ENCODE data around the gene ZDHHC17. TPM values are rescaled to one million over a fixed set of nuclear protein-coding genes. Genes with fewer than 3 reads are reported as not detected.

Gene ZDHHC17
- total RNA-seq, 1 donor: 33.3 TPM

DNA sequence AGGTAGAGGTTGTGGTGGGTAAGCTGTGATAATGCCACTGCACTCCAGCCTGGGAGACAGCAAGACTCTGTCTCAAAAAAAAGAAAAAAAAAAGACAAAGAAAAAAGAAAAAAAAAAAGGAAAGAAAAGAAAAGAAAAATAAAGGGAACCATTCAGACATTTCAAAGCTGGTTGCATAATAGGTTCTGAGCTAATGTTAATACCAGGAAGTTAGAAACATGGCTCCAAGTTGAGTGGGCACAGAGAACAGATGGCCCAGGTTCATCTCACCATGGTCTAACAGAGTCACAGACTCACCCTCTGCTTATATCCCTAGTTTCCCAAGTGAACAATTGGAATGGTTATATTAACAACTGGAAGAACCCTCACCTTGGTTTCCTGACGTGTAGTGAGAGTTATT, 17.4 kb upstream of the ZDHHC17 start:
- DNase-seq (ENCODE audit: low read depth): no peak
- TF ChIP-seq, protein P1, sequence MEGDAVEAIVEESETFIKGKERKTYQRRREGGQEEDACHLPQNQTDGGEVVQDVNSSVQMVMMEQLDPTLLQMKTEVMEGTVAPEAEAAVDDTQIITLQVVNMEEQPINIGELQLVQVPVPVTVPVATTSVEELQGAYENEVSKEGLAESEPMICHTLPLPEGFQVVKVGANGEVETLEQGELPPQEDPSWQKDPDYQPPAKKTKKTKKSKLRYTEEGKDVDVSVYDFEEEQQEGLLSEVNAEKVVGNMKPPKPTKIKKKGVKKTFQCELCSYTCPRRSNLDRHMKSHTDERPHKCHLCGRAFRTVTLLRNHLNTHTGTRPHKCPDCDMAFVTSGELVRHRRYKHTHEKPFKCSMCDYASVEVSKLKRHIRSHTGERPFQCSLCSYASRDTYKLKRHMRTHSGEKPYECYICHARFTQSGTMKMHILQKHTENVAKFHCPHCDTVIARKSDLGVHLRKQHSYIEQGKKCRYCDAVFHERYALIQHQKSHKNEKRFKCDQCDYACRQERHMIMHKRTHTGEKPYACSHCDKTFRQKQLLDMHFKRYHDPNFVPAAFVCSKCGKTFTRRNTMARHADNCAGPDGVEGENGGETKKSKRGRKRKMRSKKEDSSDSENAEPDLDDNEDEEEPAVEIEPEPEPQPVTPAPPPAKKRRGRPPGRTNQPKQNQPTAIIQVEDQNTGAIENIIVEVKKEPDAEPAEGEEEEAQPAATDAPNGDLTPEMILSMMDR (IDR thresholded peaks at IDR 0.05; ENCODE audit: insufficient read depth, low read length): no peak
- no peak overlapping the region for H3K4me3 ChIP-seq (ENCODE audit: low read depth, low read length)

DNA sequence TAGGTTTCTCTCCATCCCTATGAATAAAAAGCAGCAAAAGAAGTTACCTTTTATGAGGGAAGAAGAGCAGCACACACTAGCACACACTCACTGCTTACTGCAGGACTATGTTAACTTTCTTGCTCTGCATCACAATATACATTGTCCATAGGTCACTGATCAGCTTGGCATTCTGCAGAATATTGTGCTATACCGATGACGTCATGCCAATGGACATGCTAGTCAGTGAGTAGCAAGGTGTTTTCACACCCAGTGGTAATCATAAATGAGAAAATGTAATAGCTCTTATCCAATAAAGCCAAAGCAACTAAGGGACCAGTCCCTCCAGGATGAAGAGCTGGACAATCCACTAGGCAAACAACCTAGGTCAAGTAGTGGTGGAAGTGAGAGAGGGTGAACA, 16.7 kb upstream of the ZDHHC17 start:
- no peak for DNase-seq (ENCODE audit: low read depth)
- TF ChIP-seq, protein P1 (IDR thresholded peaks at IDR 0.05; ENCODE audit: insufficient read depth, low read length): no peak
- no peak overlapping the region for H3K4me3 ChIP-seq (ENCODE audit: low read depth, low read length)

DNA sequence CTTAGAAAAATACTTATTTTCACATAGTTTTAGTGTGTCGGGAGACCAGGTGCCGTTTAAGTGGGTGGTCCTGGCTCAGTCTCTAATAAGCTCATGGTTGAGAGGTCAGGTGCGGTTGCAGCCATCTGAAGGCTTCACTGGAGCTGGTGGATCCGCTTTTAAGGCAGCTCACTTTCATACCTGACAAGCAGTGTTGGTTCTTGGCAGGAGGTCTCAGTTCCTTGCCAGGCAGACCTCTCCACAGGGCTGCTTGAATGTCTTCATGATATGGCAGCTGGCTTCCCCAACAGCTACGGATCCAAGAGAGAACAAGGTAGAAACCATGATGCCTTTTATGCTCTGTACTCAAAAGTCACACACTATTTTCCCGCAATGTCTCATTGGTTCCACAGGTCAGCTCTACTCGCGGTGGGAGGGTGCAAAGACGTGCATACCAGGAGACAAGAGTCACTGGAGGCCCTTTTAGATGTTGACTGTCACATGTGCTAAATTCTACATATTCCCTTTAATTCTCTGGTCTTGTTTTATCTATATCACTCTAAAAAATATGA, 8.0 kb upstream of the ZDHHC17 start:
- DNase-seq (ENCODE audit: low read depth): no peak
- TF ChIP-seq, protein P1 (IDR thresholded peaks at IDR 0.05; ENCODE audit: insufficient read depth, low read length): no peak
- no peak overlapping the region for H3K4me3 ChIP-seq (ENCODE audit: low read depth, low read length)

DNA sequence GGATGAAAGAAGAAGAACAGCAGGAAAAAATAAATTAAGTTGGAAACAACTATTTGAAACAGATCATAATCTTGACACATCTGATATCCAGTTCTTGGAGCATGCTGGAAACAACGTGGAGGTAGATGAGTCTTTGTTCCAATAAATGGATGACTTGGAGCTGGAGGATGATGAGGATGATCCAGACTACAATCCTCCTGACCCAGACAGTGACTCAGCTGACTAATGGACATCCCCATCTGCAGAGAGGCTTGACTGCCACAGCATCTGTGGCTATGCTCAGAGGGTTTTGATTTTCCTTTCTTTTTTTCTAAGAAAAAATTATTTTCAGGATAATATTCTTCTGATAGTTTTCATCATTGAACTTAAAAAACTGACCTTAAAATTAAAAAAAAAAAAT, 6.2 kb upstream of the ZDHHC17 start:
- H3K4me3 ChIP-seq (ENCODE audit: low read depth, low read length): no peak overlapping the region
- no peak for DNase-seq (ENCODE audit: low read depth)
- TF ChIP-seq, protein P1 (IDR thresholded peaks at IDR 0.05; ENCODE audit: insufficient read depth, low read length): no peak

DNA sequence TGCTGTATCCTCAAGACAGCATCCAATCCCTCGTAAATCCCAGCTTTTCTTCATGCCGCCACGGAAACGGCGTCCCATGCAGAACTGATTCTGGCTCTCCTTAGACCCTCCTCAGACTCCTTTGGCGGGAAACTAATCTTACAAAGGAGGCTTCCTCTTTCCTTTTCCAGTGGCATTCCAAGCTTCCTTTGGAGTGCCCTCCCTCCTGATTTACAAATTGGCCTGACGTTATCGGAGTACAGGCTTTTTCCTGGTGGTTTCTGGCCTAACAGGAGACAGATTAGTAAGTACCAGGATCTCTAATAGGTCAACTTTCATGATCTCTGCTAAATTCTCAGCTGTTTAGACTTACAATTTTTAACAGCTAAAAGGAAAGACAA, 1.3 kb upstream of the ZDHHC17 start:
- TF ChIP-seq, protein P1 (IDR thresholded peaks at IDR 0.05; ENCODE audit: insufficient read depth, low read length): no peak
- peak; percentile 14 for DNase-seq (ENCODE audit: low read depth)
- no peak overlapping the region for H3K4me3 ChIP-seq (ENCODE audit: low read depth, low read length)

DNA sequence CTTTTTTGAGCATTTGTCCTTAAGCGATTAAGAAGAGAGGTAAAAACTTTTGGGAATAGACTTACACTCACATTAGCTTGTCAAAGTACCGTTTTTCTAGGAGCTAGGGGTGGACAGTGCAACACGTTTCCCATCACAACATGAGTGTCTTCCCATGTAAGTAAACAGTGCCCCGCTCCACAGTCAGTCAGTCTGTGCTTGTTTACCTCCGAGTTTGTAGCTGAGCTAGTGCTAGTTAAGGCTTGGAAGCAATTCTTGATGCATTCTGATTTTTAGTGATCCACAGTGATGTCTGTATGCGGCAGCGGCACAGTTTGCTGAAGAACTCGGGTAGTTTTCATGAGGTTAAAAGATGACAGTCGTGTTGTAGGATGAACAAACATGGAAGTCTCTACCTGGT, 941 bp downstream of the ZDHHC17 start:
- peak overlapping the region; percentile 93 for H3K4me3 ChIP-seq (ENCODE audit: low read depth, low read length)
- peak; percentile 27 for DNase-seq (ENCODE audit: low read depth)
- TF ChIP-seq, protein P1 (IDR thresholded peaks at IDR 0.05; ENCODE audit: insufficient read depth, low read length): no peak

DNA sequence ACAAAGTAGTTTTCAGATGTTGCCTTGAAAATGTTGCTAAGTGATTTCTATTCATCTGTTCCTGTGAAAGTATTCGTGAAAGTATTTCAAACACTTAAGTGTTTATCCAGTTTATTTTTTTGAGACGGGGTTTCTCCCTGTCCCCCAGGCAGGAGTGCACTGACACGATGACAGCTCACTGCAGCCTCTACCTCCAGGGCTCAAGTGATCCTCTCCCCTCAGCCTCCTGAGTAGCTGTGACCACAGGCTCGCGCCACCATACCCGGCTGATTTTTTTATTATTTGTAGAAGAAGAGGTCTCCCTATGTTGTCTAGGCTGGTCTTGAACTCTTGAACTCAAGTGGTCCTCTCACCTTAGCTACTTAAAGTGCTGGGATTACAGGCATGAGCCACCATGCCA, 1.7 kb downstream of the ZDHHC17 start:
- TF ChIP-seq, protein P1 (IDR thresholded peaks at IDR 0.05; ENCODE audit: insufficient read depth, low read length): no peak
- DNase-seq (ENCODE audit: low read depth): no peak
- peak overlapping the region; percentile 93 for H3K4me3 ChIP-seq (ENCODE audit: low read depth, low read length)

Measured in fibroblast of the aortic adventitia (primary cell).